ENCODE results near the gene PAPPA. TPM values are rescaled to one million over a fixed set of nuclear protein-coding genes. Genes with fewer than 3 reads are reported as not detected.

The PAPPA gene
- total RNA-seq, 1 experiment from 2014 or later, result 0.05 TPM

GRCh38 chr9:116448431-116448830 lies 294.8 kb downstream of the PAPPA start:
- H3K4me2 ChIP-seq (ENCODE audit: low read length), result no peak overlapping the region
- no peaks in the 10 kb centered on the region for H3K4me1 ChIP-seq (ENCODE audit: control insufficient read depth in 1 of 2, insufficient read depth in 2 of 2, low read length in 2 of 2)
- no peak overlapping the region for H3K27ac ChIP-seq (ENCODE audit: low read depth, low read length)
- no peak for DNase-seq (ENCODE audit: low read depth, low spot score)
- ChIA-PET CTCF (no interaction called here), POLR2A (no interaction called here), RAD21 (ENCODE audit: low non-redundant PET in 1 of 2, low total read pairs in 2 of 2, uncharacterized antibody in 2 of 2, unreplicated experiment in 2 of 2) (no interaction called here)
- no peaks in the 10 kb centered on the region for H4K20me1 ChIP-seq (ENCODE audit: insufficient read depth)
- no peak overlapping the region for H2AFZ ChIP-seq (ENCODE audit: low read depth, low read length, poor library complexity, severe bottlenecking)
- H3K27me3 ChIP-seq (ENCODE audit: insufficient read depth, low read length), result no peaks in the 10 kb centered on the region
- TF ChIP-seq POLR2A (IDR thresholded peaks at IDR 0.05; ENCODE audit: borderline replicate concordance, extremely low read depth, insufficient read depth, insufficient read length), result no peak
- TF ChIP-seq SP1 (IDR thresholded peaks at IDR 0.05; ENCODE audit: low read depth), result no peak
- no peak for TF ChIP-seq ZFX (IDR thresholded peaks at IDR 0.05)
- TF ChIP-seq EGR1 (IDR thresholded peaks at IDR 0.05; ENCODE audit: low read depth), result no peak
- TF ChIP-seq CEBPB (IDR thresholded peaks at IDR 0.05; ENCODE audit: low read depth), result no peak
- no peak for TF ChIP-seq REST (IDR thresholded peaks at IDR 0.05; ENCODE audit: low read depth)
- TF ChIP-seq ZNF274 (IDR thresholded peaks at IDR 0.05; ENCODE audit: low read depth, low read length), result no peak
- no peak for TF ChIP-seq ELF1 (IDR thresholded peaks at IDR 0.05; ENCODE audit: borderline replicate concordance, low read depth)
- TF ChIP-seq JUND (IDR thresholded peaks at IDR 0.05), result no peak
- no peak for TF ChIP-seq ATF3 (IDR thresholded peaks at IDR 0.05)
- no peak for TF ChIP-seq CBX3 (IDR thresholded peaks at IDR 0.05; ENCODE audit: low read depth)
- no peak for TF ChIP-seq RAD21 (IDR thresholded peaks at IDR 0.05; ENCODE audit: low read depth)
- no peak for TF ChIP-seq SRF (IDR thresholded peaks at IDR 0.05; ENCODE audit: low read depth)
- no peaks in the 10 kb centered on the region for H3K36me3 ChIP-seq (ENCODE audit: control insufficient read depth in 1 of 2, insufficient read depth in 2 of 2, low read length in 2 of 2)
- H3K4me3 ChIP-seq (replicated peaks in 1 of 2; ENCODE audit: low read depth in 1 of 2, low read length in 2 of 2), result no peak overlapping the region
- H3K9me3 ChIP-seq (ENCODE audit: control insufficient read depth in 1 of 2, insufficient read depth in 1 of 2, low read depth in 1 of 2, low read length in 2 of 2), result no peaks in the 10 kb centered on the region
- ATAC-seq, result no peak
- no peak overlapping the region for H3K9ac ChIP-seq (ENCODE audit: low read length)
- BruUV-seq (replicated peaks), result no TSS peak
- no peaks in the 10 kb centered on the region for H3K79me2 ChIP-seq (ENCODE audit: insufficient read depth, low read length)
- intact Hi-C loops (cut with micrococcal nuclease), result no loop called here
- no peaks in the 10 kb centered on the region for H3K9me2 ChIP-seq (ENCODE audit: insufficient read depth)
